GM11168 (cell line): ENCODE results near the gene THTPA.
"Not testable (repeated sequence)": the region's sequence is repeated elsewhere in the genome, so short reads cannot be mapped to it uniquely, and the experiment has no call there.

Experiments used
- in situ Hi-C: fragments of 300-500 bp; cut with MboI; formaldehyde crosslinking; loops from one replicate; pipeline ENCODE4 v1.12.0; 2022; ENCODE audit warnings: low sequenced_read_pairs; ENCODE audit not compliant: unreplicated experiment

Gene THTPA

GRCh38 chr14:23532658-23533057 lies 23.4 kb upstream of the THTPA start:
- in situ Hi-C loops = no loop called here

- in situ Hi-C loops = no loop called here
Observed at GRCh38 chr14:23533652-23534435, 22.2 kb upstream of the THTPA start.

GRCh38 chr14:23535943-23536342 lies 20.1 kb upstream of the THTPA start:
- in situ Hi-C loops = no loop called here

- in situ Hi-C loops = no loop called here
Observed at GRCh38 chr14:23536494-23536893, 19.6 kb upstream of the THTPA start.

GRCh38 chr14:23536906-23537305 lies 19.2 kb upstream of the THTPA start:
- in situ Hi-C loops = not testable (repeated sequence)

GRCh38 chr14:23537351-23538049 lies 18.6 kb upstream of the THTPA start:
- in situ Hi-C loops = no loop called here

- in situ Hi-C loops = no loop called here
Observed at GRCh38 chr14:23538050-23538718, 17.9 kb upstream of the THTPA start.

DNA sequence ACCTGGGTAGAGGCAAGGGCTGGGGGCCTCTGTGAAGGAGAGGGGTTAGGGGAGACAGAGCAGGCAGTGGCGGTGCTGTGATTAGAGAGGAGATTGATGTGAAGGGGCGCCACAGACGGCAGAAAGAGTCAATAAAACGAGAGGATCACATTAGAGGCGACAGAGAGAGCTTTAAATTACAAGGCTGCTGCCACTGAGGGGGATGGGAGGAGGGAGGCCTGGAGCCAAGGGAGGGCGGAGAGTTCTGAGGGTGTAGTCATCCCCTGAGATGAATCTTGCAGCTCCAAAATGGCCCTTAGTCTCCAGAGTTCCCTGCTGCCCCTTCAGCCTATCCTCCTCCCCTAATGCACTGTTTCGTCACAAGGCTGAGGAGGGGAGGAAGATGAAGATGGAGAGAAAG lies 17.3 kb upstream of the THTPA start:
- in situ Hi-C loops = no loop called here

DNA sequence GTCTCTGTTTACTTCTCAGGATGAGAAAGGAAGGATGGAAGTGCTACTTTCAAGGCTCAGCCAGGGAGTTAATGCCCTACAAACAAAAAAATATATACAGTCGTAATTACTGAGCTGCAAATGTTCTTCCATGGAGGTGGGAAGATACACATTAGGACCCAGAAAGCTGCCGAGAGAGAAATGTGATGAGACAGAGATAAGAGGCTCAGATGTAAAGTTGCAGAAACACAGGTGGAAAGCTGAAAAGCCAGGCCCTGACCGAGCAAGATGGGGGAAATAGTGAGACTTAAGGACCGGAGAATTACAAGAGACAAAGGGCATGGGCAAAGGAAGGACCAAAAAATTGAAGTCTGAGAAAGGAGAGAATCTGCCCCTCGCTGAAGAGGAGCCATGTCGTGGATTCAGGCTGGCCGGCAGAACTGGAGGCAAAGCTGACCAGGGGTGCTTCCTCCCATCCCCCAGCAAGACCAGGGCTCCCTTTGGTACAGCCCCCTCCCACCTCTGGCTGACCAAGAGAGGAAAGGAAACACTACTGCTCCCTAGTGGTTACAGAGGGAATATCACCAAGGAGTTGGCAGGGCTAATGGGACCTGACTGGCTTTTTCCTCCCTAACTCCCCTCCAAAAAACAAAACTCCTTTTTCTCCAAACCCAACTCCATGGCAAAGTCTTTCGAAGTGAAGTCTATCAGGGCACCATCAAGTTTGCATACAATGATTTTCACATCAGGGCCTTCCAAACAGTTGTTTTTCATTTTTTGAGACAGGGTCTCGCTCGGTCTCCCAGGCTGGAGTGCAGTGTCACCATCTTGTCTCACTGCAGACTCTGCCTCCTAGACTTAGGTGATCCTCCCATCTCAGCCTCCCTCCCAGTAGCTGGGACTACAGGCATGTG lies 16.6 kb upstream of the THTPA start:
- in situ Hi-C loops = no loop called here

DNA sequence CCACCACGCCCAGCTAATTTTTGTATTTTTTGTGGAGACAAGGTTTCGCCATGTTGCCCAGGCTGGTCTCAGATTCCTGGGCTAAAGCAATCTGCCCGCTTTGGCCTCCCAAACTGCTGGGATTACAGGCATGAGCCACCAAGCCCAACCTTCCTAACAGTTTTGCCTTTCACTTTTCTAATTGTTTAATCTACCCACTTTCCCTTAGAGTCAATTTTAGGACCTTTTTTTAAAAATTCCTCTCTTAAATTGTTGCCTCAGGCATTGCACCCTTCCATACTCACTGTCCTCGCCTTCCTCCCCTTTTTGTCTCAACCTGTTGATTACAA lies 16.0 kb upstream of the THTPA start:
- in situ Hi-C loops = no loop called here

DNA sequence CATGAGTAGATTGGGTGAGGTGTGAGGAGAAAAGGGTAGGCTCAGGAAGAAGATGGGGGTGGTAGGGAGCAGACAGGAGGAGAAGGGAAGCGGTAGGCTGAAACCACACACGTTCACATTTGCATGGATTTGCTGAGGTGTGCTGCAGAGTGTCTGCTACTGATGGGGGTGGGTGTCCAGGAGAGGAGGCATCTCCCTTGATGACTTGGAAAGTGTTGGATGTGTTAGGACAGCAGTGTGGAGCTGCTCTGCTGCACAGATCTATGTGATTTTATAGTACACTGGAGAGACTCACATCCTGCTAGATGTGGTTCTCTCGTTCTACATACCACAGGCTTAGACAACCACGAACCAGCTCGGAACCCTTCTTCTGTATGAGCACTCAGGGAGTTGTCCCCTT lies 13.8 kb upstream of the THTPA start:
- in situ Hi-C loops = no loop called here

GRCh38 chr14:23543403-23543802 lies 12.7 kb upstream of the THTPA start:
- in situ Hi-C loops = no loop called here

- in situ Hi-C loops = no loop called here
Observed at GRCh38 chr14:23544511-23545447, 11.3 kb upstream of the THTPA start.

DNA sequence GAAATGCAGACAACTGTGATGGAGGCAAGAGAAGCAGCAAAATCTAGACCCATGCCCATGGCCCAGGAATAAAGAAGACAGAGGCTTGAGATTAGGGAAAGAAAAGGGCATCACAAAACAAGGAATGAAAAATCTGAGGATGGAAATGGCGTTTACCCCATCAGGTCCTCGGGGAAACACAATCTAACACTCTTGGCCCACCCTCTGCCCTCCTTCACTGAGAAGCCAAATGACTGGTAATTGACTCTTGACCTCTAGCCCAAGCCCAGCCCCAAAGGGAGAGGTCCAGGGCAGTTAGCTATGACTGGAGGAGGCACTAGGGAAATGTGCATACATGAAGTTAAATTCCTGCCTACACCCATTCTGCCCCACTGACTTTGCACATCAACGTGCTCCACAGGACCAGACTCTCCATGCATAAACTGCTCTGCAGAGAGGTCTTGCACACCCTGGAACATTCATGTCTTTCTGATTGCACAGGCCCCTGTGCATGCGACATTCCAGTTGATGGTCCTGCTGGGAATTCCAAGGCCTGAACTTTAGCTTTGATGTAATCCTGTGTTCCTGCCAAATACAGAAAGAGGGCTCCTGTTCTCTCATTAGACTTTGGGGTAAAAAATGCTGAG lies 10.2 kb upstream of the THTPA start:
- in situ Hi-C loops = no loop called here

GRCh38 chr14:23546450-23547035 lies 9.5 kb upstream of the THTPA start:
- in situ Hi-C loops = no loop called here

DNA sequence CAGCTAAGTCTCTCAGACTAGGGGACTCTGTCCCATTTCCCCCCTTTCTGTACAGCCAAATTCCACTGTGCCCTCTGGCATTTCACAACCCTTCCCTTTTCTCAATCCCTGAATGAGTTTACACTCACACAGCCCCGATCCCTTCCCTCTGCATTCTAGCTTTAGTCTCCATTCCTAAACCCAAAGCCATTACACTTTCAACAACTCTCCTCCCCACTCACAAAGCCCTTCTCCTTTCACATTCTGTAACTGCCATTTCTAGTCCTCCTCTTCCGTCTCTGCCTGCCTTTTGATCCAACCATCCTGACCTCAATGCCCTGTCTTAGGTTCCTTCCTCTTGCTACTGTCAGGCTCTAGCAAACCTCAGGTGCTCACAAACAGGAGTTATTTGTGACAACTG lies 8.1 kb upstream of the THTPA start:
- in situ Hi-C loops = no loop called here

DNA sequence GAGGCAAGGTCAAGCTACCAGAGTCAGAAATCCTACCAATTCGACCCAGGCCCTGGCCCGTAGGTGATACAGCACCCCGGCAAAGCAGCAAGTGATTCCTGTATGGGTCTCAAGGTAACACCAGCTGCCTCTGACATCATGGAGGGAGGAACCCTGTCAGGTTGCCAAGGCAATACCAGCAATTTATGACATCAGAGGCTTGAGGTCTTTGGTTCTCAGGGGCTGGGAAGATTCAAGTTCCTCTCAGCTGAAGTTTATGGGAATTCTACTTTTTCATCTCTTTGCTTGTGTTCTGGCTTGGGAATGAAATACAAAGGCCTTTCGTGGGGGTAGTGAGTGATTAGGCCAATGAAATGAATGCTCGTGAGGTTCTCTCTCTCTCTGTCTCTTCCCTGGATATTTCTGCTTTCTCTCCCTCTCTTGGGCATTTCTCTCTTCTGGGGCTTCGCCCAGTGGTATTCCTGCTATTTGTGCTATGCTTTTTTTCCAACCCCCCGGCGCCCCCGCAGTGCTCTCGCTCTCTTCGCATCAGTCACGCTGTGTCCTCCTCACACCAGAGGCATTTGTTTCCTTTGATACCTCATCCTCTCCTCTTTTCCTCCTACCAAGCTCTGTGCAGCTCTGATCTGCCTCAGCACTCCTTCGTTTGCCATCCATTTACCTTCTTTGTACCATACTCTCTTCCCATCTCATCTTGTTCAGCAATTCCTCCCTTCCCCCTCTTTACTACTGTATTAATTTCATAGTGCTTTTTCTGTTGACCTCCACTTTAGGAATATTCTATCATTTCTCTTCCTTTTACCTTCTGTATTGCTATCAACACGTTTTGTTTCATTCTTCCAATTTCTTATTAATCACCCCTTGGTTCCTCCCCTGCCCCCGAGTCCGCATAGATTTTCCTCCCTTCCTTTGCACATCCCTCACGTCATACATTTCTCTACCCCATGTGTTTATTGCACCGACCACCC lies 7.4 kb upstream of the THTPA start:
- in situ Hi-C loops = no loop called here
